Right lung (tissue), 5 donors: Measurements from ENCODE around the gene KLK5. TPM values are rescaled to one million over a fixed set of nuclear protein-coding genes. Genes with fewer than 3 reads are reported as not detected.

Experiments
- DNase-seq, 2 donors: peaks; one replicate each; pipeline ENCODE4 v3.0.0-alpha.2; 2013
- polyA plus RNA-seq, 5 donors: library from polyadenylated mRNA; unstranded; fragments of 120-200 nt; gene quantifications; one replicate each; pipeline versions ENCODE4 v1.2.1 to v1.2.3, GENCODE V29; 2013; ENCODE audit warnings: inconsistent platforms in 1 of 5, low replicate concordance in 1 of 5; ENCODE audit not compliant: insufficient read length in 5 of 5, insufficient read depth in 1 of 5

The KLK5 gene
- polyA plus RNA-seq, 5 donors, result 0.18 to 0.93 (median 0.56) TPM

GRCh38 chr19:50969413-50969760, 16.5 kb upstream of the KLK5 start, which contains the start of gene KLK6:
KLK6 (minus strand) TSS chr19:50969591; CDS start chr19:50968104, 1,487 bp downstream.
- DNase-seq, result no peak

GRCh38 chr19:50968716-50969412, 16.0 kb upstream of the KLK5 start:
- DNase-seq, result no peak

- no peak for DNase-seq
Measured at GRCh38 chr19:50967929-50968715, 15.3 kb upstream of the KLK5 start.

GRCh38 chr19:50964266-50964665, 11.4 kb upstream of the KLK5 start:
- DNase-seq, result no peak

- DNase-seq, result no peak
Measured at GRCh38 chr19:50963381-50963780, 10.5 kb upstream of the KLK5 start.

GRCh38 chr19:50962245-50962644, 9.4 kb upstream of the KLK5 start:
- DNase-seq, result no peak

GRCh38 chr19:50959731-50960500, 7.1 kb upstream of the KLK5 start:
- DNase-seq, result no peak

- no peak for DNase-seq
Measured at GRCh38 chr19:50957587-50957986, 4.7 kb upstream of the KLK5 start.

GRCh38 chr19:50949861-50950260, 3.0 kb downstream of the KLK5 start:
- no peak for DNase-seq

- DNase-seq, result no peak
Measured at GRCh38 chr19:50947123-50947522, 5.7 kb downstream of the KLK5 start.

GRCh38 chr19:50944795-50945194, 8.0 kb downstream of the KLK5 start:
- no peak for DNase-seq

GRCh38 chr19:50943074-50943828, 9.6 kb downstream of the KLK5 start:
- no peak for DNase-seq

- no peak for DNase-seq
Measured at GRCh38 chr19:50939596-50939995, 13.2 kb downstream of the KLK5 start.

- DNase-seq, result no peak
Measured at GRCh38 chr19:50933640-50934039, 19.2 kb downstream of the KLK5 start.

- no peak for DNase-seq
Measured at GRCh38 chr19:50932690-50933083, 20.2 kb downstream of the KLK5 start.

- no peak for DNase-seq
Measured at GRCh38 chr19:50932018-50932689, 20.7 kb downstream of the KLK5 start.

GRCh38 chr19:50931023-50931422, 21.8 kb downstream of the KLK5 start:
- DNase-seq, result no peak

GRCh38 chr19:50928831-50929230, 24.0 kb downstream of the KLK5 start:
- no peak for DNase-seq

- DNase-seq, result no peak
Measured at GRCh38 chr19:50926144-50926543, 26.7 kb downstream of the KLK5 start.

- DNase-seq, result no peak
Measured at GRCh38 chr19:50925734-50926133, 27.1 kb downstream of the KLK5 start.

GRCh38 chr19:50924586-50924985, 28.3 kb downstream of the KLK5 start:
- DNase-seq, result no peak
